Measurements from ENCODE around the gene UBE2D2. TPM values are rescaled to one million over a fixed set of nuclear protein-coding genes. Genes with fewer than 3 reads are reported as not detected.
"Not testable (repeated sequence)": the region's sequence is repeated elsewhere in the genome, so short reads cannot be mapped to it uniquely, and the experiment has no call there.

Gene UBE2D2
- total and polyA plus RNA-seq, 9 donors = 66.8 to 230 (median 117) TPM

DNA sequence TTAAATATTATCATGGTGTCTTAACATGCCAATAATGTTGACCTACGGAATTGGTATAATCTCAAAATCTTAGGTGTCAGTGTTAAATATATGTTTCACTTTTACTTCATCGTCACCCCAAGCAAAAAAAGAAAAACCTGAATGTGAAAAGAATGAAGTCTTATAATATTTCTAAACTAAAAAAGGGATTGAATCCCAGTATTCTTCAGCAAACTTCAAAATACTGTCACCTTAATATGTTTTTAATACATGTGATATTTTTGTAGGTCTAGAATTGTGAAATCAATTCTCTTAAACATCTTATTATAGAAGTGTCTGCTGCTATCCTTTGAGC lies 14.1 kb downstream of the UBE2D2 start:
- TF ChIP-seq, protein P1, sequence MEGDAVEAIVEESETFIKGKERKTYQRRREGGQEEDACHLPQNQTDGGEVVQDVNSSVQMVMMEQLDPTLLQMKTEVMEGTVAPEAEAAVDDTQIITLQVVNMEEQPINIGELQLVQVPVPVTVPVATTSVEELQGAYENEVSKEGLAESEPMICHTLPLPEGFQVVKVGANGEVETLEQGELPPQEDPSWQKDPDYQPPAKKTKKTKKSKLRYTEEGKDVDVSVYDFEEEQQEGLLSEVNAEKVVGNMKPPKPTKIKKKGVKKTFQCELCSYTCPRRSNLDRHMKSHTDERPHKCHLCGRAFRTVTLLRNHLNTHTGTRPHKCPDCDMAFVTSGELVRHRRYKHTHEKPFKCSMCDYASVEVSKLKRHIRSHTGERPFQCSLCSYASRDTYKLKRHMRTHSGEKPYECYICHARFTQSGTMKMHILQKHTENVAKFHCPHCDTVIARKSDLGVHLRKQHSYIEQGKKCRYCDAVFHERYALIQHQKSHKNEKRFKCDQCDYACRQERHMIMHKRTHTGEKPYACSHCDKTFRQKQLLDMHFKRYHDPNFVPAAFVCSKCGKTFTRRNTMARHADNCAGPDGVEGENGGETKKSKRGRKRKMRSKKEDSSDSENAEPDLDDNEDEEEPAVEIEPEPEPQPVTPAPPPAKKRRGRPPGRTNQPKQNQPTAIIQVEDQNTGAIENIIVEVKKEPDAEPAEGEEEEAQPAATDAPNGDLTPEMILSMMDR (IDR thresholded peaks at IDR 0.05) = no peak
- TF ChIP-seq EP300 (IDR thresholded peaks at IDR 0.05) = no peak
- TF ChIP-seq POLR2A (IDR thresholded peaks at IDR 0.05) = no peak
- DNase-seq = no peak
- intact Hi-C loops (cut with DNase I) = no loop called here
- Histone ChIP-seq H3K27ac (no peak overlapping the region), H3K4me3 (no peak overlapping the region), H3K27me3 (no peaks in the 10 kb centered on the region), H3K9me3 (no peaks in the 10 kb centered on the region), H3K36me3 (no peaks in the 10 kb centered on the region), H3K4me1 (ENCODE audit: insufficient read depth) (peaks cover 9% of the 10 kb centered on the region)
- WGBS, 3 donors = 80 to 85% (median 84%) methylated on average over 2 of the region's 2 CpGs

DNA sequence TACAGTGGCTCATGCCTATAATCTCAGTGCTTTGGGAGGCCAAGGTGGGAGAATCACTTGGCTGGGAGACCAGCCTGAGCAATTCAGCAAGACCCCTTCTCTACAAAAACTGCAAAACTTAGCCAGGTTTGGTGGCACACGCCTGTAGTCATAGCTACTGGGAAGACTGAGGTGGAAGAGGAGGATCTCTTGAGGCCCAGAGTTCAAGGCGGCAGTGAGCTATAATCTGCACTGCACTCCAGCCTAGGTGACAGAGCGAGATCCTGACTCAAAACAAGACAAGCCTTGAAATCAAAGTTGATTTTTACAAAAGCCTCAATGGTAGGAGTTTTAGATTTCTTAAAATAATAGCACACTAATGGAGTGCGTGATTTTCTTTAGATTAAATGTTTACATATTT lies 14.6 kb downstream of the UBE2D2 start:
- Histone ChIP-seq H3K9me3 (no peaks in the 10 kb centered on the region), H3K4me1 (ENCODE audit: insufficient read depth) (peaks cover 9% of the 10 kb centered on the region), H3K36me3 (no peaks in the 10 kb centered on the region), H3K27me3 (no peaks in the 10 kb centered on the region), H3K4me3 (no peak overlapping the region), H3K27ac (no peak overlapping the region)
- DNase-seq = no peak
- TF ChIP-seq, protein P1 (IDR thresholded peaks at IDR 0.05) = no peak
- TF ChIP-seq EP300 (IDR thresholded peaks at IDR 0.05) (no peak), POLR2A (IDR thresholded peaks at IDR 0.05) (no peak)
- 81 to 87% (median 83%) methylated on average over 4 of the region's 4 CpGs for WGBS, 3 donors
- intact Hi-C loops (cut with DNase I) = no loop called here

DNA sequence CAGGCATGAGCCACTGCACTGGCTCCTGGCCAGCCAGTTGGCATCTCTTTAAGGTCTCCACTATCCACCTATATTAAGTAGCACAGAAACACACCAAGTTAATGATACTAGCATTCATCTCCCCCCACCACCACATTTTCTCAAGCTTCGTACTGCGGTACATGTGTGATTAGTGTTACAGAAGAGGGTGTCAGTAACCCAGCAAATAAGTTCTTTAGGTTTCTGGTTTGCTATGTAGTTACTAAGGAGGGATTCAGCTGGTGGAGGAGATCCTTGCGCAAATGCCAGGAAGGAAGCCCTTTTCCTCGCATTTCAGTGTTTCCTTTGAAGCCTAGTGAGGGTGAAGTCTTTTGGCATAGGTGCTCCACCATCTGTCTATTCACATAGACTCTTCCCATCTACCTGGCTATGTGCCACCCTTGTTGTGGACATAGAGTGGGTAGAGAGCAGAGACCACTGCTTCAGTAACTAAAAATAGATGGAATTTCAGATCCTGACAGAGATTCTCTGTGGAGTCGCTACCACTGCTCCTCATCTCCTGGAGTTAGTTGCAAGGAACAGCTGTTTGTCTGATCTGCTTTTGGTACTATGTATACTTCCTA lies 16.7 kb downstream of the UBE2D2 start:
- H3K27me3 ChIP-seq = no peaks in the 10 kb centered on the region
- H3K9me3 ChIP-seq = no peaks in the 10 kb centered on the region
- TF ChIP-seq POLR2A (IDR thresholded peaks at IDR 0.05) (no peak), EP300 (IDR thresholded peaks at IDR 0.05) (no peak)
- TF ChIP-seq, protein P1 (IDR thresholded peaks at IDR 0.05) = no peak
- no peak for DNase-seq
- H3K4me1 ChIP-seq (ENCODE audit: insufficient read depth) = peaks cover 5% of the 10 kb centered on the region
- intact Hi-C loops (cut with DNase I) = no loop called here
- 76 to 82% (median 78%) methylated on average over 5 of the region's 5 CpGs for WGBS, 3 donors
- no peaks in the 10 kb centered on the region for H3K36me3 ChIP-seq
- no peak overlapping the region for H3K4me3 ChIP-seq
- no peak overlapping the region for H3K27ac ChIP-seq

DNA sequence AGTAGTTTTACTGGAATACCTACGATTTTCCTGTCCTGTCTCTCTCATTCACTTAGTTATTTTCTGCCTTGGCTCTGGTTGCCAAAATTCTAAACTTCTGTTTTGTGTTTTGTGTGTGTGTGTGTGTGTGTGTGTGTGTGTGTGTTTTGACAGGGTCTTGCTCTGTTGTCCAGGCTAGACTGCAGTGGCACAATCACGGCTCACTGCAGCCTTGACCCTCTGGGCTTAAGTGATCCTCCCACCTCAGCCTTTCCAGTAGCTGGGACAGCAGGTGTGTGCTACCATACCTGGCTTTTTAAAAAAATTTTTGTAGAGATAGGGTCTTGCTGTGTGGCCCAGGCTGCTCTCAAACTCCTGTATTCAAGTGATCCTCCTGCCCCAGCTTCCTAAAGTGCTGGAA lies 17.2 kb downstream of the UBE2D2 start:
- intact Hi-C loops (cut with DNase I) = no loop called here
- no peak overlapping the region for H3K4me3 ChIP-seq
- no peaks in the 10 kb centered on the region for H3K27me3 ChIP-seq
- WGBS, 3 donors = 15 to 48% (median 23%) methylated on average over 2 of the region's 2 CpGs
- H3K36me3 ChIP-seq = no peaks in the 10 kb centered on the region
- TF ChIP-seq POLR2A (IDR thresholded peaks at IDR 0.05) = no peak
- DNase-seq = no peak
- H3K27ac ChIP-seq = no peak overlapping the region
- H3K9me3 ChIP-seq = no peaks in the 10 kb centered on the region
- peaks cover 5% of the 10 kb centered on the region for H3K4me1 ChIP-seq (ENCODE audit: insufficient read depth)

DNA sequence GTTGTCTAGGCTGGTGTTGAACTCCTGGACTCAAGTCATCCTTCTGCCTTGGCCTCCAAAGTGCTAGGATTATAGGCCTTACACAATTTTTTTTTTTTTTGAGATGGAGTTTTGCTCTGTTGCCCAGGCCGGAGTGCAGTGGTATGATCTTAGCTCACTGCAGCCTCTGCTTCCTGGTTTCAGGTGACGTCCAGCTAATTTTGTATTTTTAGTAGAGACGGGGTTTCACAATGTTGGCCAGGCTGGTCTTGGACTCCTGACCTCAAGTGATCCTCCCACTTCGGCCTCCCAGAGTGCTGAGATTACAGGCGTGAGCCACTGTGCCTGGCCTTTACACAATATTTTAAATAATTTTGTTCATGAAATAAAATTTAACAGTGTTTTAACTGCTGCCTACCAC lies 21.0 kb downstream of the UBE2D2 start:
- not testable (repeated sequence) for H3K9me3 ChIP-seq

More for the DNA sequence above, 21.0 kb downstream of the UBE2D2 start:
- WGBS, 3 donors = 83 to 92% (median 90%) methylated on average over 5 of the region's 5 CpGs
- H3K36me3 ChIP-seq; H3K4me3 ChIP-seq; H3K27ac ChIP-seq; H3K27me3 ChIP-seq; DNase-seq; H3K4me1 ChIP-seq (ENCODE audit: insufficient read depth); intact Hi-C loops (cut with DNase I): not testable (repeated sequence)

Data from ovary (tissue), 9 donors.